Tongue (tissue), 2 donors: ENCODE data around the gene ANGPT4. TPM values are rescaled to one million over a fixed set of nuclear protein-coding genes. Genes with fewer than 3 reads are reported as not detected.

ENCODE experiments used
- DNase-seq: peaks from one replicate; pipeline ENCODE4 v3.0.0-alpha.2; 2015
- total RNA-seq: library from RNA; depleted of rRNA; stranded (reverse); fragments of >200 nt; gene quantifications from one replicate; pipeline ENCODE4 v1.2.3, GENCODE V29; 2014

ANGPT4 gene
- not detected for total RNA-seq

- DNase-seq: peak; percentile 33
These were observed at the start of gene ANGPT4 for GRCh38 chr20:916125-916799. TSS of gene ANGPT4 (minus strand) at chr20:916334. CDS start at chr20:916214, 120 bp downstream.

DNA sequence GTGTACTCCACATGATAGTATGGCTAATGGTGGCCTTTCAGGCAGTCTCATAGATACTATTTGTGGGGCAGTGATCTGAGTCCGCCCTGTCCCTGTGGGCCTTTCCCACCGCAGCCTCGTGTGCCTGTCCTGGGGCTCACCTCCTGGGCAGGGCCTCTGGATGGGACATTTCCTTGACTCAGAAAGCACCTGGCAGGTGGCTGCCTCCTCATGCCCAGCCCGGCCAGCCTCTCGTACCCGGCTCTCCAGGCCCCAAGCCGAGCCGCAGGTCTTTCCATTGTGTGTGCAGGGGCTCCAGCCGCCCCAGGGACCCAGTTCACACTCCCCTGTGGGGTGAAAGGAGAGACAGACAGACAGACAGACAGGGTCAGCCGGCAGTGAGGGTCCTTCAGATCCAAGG is 47.7 kb upstream of the ANGPT4 start:
- DNase-seq: no peak

GRCh38 chr20:962683-963082 is 46.5 kb upstream of the ANGPT4 start:
- DNase-seq: no peak

DNA sequence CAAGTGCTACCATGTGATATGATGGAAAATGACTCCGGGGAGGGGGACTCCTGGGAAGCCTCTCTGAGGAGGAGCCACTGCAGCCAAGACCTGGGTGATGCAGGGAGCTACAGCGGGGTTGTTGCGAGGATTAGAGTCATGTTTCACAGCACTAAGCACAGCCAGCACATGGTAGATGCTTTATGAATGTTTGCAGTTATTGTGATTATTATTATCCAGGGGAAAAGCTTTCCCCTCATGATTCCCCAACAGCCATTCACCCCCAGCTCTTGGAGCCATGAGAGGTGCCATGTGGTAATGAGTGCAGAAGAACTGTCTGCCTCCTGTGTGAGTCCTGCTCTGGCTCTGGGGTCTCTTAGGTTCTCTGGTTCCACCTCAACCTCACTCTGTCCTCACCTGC is 46.1 kb upstream of the ANGPT4 start:
- DNase-seq: no peak

GRCh38 chr20:961768-962167 is 45.6 kb upstream of the ANGPT4 start:
- DNase-seq: no peak

- DNase-seq: no peak
These were observed 44.0 kb upstream of the ANGPT4 start for GRCh38 chr20:959996-960615.

DNA sequence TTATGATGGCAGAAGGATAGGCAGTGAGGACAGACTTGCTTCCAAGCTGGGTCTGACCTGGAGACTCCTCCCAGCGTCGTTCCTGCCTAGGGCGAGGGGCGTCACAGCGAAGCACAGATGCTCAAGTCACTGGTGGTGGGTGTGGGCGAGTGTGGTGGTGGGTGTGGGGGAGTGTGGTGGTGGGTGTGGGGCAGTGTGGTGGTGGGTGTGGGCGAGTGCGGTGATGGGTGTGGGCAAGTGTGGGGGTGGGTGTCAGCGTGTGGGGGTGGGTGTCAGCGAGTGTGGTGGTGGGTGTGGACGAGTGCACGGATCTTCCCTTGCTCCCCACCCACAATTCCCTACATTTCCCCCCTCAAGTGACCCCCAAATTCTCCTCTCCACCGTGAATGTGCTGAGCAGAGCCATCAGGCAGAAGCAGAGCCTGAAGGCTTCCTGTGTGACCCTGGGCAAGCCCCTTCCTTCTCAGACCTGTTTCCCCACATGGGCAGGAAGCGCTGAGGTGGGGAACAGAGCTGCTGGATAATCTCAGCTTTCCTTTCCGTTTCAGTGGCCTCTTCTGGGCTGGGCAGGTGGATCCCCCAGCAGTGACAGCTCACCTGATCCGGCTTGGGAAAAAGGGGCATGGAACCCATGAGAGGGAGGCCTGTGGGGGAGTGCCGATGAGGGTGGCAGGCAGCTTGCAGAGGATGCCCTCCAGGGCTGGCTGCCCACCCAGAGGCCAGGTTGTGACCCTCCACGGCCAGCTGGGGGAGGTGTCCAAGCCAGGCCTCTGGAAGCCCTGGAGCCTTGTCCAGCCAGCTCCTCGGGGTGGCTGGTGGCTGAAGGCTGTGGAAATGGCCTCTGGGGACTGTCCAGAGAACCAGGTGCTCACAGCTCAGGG is 43.0 kb upstream of the ANGPT4 start:
- DNase-seq: no peak

- DNase-seq: no peak
These were observed 41.4 kb upstream of the ANGPT4 start for GRCh38 chr20:957544-957943.

- peak; percentile 81 for DNase-seq
These were observed 40.3 kb upstream of the ANGPT4 start for GRCh38 chr20:956330-956951.

DNA sequence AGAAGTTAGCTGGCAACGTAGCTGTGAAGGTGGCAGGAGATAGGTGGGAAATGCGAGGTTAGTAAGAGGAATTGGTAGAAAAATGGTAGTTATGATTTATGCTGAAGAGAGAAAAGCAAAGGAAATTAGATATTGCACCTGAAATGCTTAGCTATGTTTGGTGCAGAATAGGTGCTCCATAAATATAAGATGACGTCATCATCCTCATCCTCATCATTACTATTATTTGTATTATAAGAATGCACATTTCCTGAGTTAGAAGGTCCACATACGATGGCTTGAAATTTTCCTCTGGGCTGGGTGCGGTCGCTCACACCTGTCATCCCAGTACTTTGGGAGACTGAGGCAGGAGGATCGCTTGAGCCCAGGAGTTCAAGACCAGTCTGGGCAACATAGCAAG is 39.5 kb upstream of the ANGPT4 start:
- DNase-seq: no peak

GRCh38 chr20:955111-955510 is 39.0 kb upstream of the ANGPT4 start:
- no peak for DNase-seq

- DNase-seq: peak; percentile 32
These were observed 37.6 kb upstream of the ANGPT4 start for GRCh38 chr20:953742-954141.

DNA sequence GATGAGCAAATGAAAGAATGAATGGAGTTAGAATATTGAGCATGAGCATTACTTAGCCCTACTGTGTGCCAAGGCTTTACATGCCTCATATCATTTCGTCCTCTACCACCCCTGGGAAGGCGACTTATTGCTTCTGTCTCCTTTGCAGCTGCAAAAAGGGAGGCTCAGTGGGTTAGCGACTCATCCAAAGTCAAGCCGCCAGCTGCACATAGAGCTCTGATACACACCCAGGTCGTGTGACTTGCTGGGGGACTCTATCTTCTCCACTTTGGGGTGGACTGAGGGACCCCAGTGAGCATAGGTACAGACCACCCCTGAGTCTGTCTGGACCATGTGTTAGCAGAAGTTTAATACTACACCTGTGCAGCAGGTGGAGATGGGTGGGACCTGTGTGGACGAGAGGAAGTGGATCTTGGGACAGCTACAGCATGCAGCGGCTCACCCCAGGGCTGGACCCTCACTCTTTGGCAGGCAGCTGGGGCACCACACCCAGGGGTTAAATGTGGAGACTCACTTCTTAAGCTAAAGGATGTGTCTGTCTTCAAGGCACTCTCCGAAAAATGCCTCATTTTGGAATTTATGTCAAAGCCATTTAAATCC is 36.2 kb upstream of the ANGPT4 start:
- DNase-seq: no peak

- no peak for DNase-seq
These were observed 35.4 kb upstream of the ANGPT4 start for GRCh38 chr20:951384-952169.

- no peak for DNase-seq
These were observed 33.6 kb upstream of the ANGPT4 start for GRCh38 chr20:949717-950116.

DNA sequence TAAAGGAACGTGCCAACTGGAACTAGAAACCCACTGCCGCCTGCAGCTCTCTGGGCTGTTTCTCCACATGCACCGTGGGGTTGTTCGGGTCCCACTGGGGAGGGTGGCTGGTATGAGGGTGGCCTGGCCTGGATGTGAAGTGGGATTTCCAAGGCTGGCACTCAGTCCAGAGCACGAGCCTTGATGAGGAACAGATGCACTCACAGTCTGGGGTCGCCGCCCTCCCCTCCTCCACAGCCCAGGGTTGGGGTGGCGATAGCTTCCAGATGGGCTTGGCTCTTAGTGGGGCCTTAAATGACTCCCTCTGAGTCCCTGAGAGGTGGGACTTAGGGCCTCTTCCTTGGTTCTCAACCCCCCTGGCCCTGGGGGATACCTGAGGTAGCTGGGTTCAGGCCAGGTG is 30.7 kb upstream of the ANGPT4 start:
- no peak for DNase-seq

GRCh38 chr20:945841-946240 is 29.7 kb upstream of the ANGPT4 start:
- no peak for DNase-seq

- no peak for DNase-seq
These were observed 28.8 kb upstream of the ANGPT4 start for GRCh38 chr20:944774-945410.

- DNase-seq: no peak
These were observed 28.0 kb upstream of the ANGPT4 start for GRCh38 chr20:944148-944547.

DNA sequence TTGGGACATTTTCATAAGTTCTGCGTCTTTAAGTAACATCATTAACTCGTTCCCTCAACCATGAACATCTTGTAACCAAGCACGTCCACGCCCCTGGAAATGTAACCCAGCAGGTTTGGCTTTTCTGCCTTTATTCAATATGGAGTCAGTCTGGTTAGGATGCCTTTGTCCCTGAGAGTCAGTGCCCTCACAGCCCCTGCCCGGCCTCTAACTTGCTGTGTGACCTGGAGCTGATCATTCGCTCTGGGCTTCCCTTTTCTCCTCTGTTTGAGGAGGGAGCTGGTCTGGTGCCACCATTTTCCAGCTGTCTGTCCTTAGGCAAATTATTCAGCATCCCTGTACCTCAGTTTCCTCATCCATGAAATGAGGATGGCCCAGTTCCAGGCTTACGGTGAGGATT is 26.5 kb upstream of the ANGPT4 start:
- no peak for DNase-seq

DNA sequence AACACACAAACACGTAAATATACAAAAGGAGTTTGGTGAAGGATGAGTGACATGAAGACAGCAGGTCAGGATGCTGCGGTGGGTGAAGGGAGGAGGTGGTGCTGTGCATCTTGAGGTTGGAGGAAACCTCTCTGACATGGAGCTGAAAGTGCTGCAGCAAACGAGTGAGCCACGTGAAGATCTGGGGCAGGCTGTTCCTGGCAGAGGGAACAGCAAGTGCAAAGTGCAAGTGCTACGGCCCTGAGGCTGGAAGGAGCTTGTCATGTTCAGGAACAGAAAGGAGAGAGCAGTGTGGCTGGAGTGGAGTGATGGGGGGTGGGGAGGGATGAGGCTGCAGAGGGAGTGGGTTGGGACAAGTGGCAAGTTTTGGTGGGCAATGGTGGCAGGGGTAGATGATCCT is 24.8 kb upstream of the ANGPT4 start:
- DNase-seq: no peak
